Esophagus muscularis mucosa (tissue), 4 donors: ENCODE measurements around the gene STAG2. TPM values are rescaled to one million over a fixed set of nuclear protein-coding genes. Genes with fewer than 3 reads are reported as not detected.

Experiments used
- DNase-seq: peaks from one replicate; pipeline ENCODE4 v3.0.0-alpha.2; 2017; ENCODE audit errors: extremely low spot score
- H3K27ac ChIP-seq, 4 donors: fragments of 200-600 bp; sonication (generic); replicated peaks in 1 of 4; 1 replicate in 3 of 4; 2 replicates in 1 of 4; pipeline ENCODE4 v1.5.1; 2016 to 2019; ENCODE audit warnings: mild to moderate bottlenecking in 1 of 4
- H3K27me3 ChIP-seq, 4 donors: fragments of 200-600 bp; sonication (generic); one replicate each; pipeline versions ENCODE4 v1.5.1 to v1.6.0; 2016 to 2019
- H3K36me3 ChIP-seq, 4 donors: fragments of 200-600 bp; sonication (generic); one replicate each; pipeline ENCODE4 v1.5.1; 2016 to 2019
- H3K4me1 ChIP-seq, 4 donors: fragments of 200-600 bp; sonication (generic); one replicate each; pipeline ENCODE4 v1.5.1; 2016 to 2019
- H3K4me3 ChIP-seq, 4 donors: fragments of 200-600 bp; sonication (generic); 1 replicate in 2 of 4; 2 replicates in 2 of 4; pipeline ENCODE4 v1.5.1; 2016 to 2019; ENCODE audit warnings: mild to moderate bottlenecking in 4 of 4, moderate library complexity in 1 of 4
- H3K9me3 ChIP-seq, 4 donors: fragments of 200-600 bp; sonication (generic); 1 replicate in 3 of 4; 2 replicates in 1 of 4; pipeline ENCODE4 v1.5.1; 2016 to 2019
- CTCF ChIP-seq, 3 experiments: fragments of 200-600 bp in 2 of 3; fragments of 450-650 bp in 1 of 3; sonication (generic) in 2 of 3; IDR thresholded peaks; one replicate each; pipeline ENCODE4 v1.5.1; 2017 to 2019; ENCODE audit warnings: antibody characterized with exemption in 3 of 3, mild to moderate bottlenecking in 2 of 3, moderate library complexity in 1 of 3
- EP300 ChIP-seq: sonication (generic); formaldehyde crosslinking; IDR thresholded peaks from one replicate; pipeline ENCODE4 v1.6.1; 2017; ENCODE audit warnings: antibody characterized with exemption
- POLR2A ChIP-seq: fragments of 450-650 bp; IDR thresholded peaks from one replicate; pipeline ENCODE4 v1.6.1; 2017; ENCODE audit warnings: antibody characterized with exemption, moderate library complexity, mild to moderate bottlenecking, low read depth
- POLR2AphosphoS5 ChIP-seq, 2 donors: sonication (generic); formaldehyde crosslinking; IDR thresholded peaks; one replicate each; pipeline ENCODE4 v1.6.1; 2017; ENCODE audit warnings: antibody characterized with exemption in 2 of 2
- WGBS: methylation state at CpG from one replicate; pipeline ENCODE4 v1.1.5; 2018; 5-methylcytosine and 5-hydroxymethylcytosine counted together
- intact Hi-C: fragments of 100-400 bp; cut with DNase I; formaldehyde crosslinking; loops from one replicate; pipeline ENCODE4 v1.15.1; 2023
- total RNA-seq, 4 donors: library from RNA; depleted of rRNA; stranded (reverse); fragments of >200 nt; gene quantifications; one replicate each; pipeline versions ENCODE4 v1.1.0 to v1.2.1, GENCODE V29; 2016

Gene STAG2
- total RNA-seq, 4 donors from 2014 or later, result 60.6 to 94.3 (median 84.7) TPM

DNA sequence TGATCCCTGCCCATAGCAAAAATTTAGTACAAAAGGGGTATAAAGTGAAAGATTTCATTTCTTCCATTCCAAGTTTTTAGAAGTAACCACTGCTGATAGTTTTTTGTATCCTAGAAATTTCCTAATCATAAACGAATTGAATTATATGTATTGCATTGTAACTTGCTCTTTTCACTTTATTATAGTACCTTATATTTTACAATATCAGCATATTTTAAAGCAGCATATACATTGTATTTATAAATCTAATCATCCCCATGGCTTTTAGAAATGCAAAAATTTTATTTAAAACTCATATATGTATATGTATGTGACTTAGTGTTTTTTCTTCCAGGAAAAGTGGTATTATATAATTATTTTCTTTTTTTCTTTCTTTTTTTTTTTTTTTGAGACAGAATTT is 27.7 kb downstream of the STAG2 start:
- WGBS, result 42% methylated on average over 1 of the region's 1 CpG
- Histone ChIP-seq H3K9me3 (no peaks in the 10 kb centered on the region), H3K27me3 (no peaks in the 10 kb centered on the region), H3K27ac (no peak overlapping the region), H3K4me3 (no peak overlapping the region), H3K4me1 (peaks cover 7 to 42% (median 23%) of the 10 kb centered on the region in 4 donors), H3K36me3 (no peaks in the 10 kb centered on the region)
- no peak for DNase-seq
- TF ChIP-seq POLR2AphosphoS5 (IDR thresholded peaks at IDR 0.05) (no peak), CTCF (IDR thresholded peaks at IDR 0.05) (no peak), EP300 (no peak), POLR2A (no peak)
- intact Hi-C loops, result no loop called here

DNA sequence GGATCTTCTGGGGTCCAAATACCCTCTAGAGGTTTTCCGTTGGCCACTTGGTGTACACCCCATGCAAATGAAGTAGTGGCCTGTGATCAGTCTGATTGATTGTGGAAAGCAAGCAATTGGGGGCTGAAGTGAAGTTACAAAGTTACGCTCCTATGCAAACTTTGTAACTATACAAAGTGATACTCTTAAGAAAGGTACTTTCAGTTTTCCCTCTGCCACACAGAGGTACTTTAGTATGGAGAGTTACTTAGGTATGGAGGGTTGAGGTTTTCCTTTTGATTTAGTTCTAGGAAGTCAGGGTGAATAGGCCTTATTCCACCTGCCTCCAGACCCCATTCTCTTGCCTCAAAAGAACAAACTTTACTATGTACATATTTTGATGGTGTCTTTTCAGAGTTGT is 28.7 kb downstream of the STAG2 start:
- intact Hi-C loops, result no loop called here
- DNase-seq, result no peak
- H3K27ac ChIP-seq, result no peak overlapping the region
- TF ChIP-seq POLR2AphosphoS5 (IDR thresholded peaks at IDR 0.05) (no peak), POLR2A (no peak), CTCF (IDR thresholded peaks at IDR 0.05) (no peak), EP300 (no peak)
- no peaks in the 10 kb centered on the region for H3K36me3 ChIP-seq
- no peak overlapping the region for H3K4me3 ChIP-seq
- H3K27me3 ChIP-seq, result no peaks in the 10 kb centered on the region
- WGBS, result 84% methylated on average over 2 of the region's 2 CpGs
- H3K9me3 ChIP-seq, result no peaks in the 10 kb centered on the region
- peaks cover 7 to 44% (median 27%) of the 10 kb centered on the region in 4 donors for H3K4me1 ChIP-seq

GRCh38 chrX:123990602-123991001 is 29.1 kb downstream of the STAG2 start:
- peaks cover 7 to 47% (median 23%) of the 10 kb centered on the region in 4 donors for H3K4me1 ChIP-seq
- intact Hi-C loops, result no loop called here
- no peaks in the 10 kb centered on the region for H3K27me3 ChIP-seq
- no peak for DNase-seq
- H3K36me3 ChIP-seq, result no peaks in the 10 kb centered on the region
- TF ChIP-seq EP300, result no peak
- TF ChIP-seq POLR2AphosphoS5 (IDR thresholded peaks at IDR 0.05), result no peak
- TF ChIP-seq POLR2A, result no peak
- H3K4me3 ChIP-seq, result no peak overlapping the region
- no peak overlapping the region for H3K27ac ChIP-seq
- WGBS, result 57% methylated on average over 3 of the region's 3 CpGs
- no peaks in the 10 kb centered on the region for H3K9me3 ChIP-seq

DNA sequence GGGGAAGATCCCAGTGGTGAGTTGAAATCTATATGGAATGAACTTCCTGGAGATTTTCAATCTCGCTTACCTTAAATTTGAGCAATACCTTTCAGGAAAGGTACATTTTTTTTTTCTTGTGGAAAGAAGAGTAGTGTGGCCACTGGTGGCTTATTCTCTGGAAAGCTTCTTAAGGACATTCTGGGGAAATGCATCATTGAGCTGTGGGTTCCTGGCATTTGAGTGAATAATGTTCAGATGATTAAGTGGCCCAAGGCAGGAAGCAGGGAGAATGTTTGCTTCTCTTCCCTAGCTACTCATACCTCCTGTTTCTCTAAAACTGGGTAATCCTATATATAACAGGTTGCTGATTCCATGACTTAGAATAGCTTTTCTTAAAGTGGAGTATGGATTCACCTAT is 31.8 kb downstream of the STAG2 start:
- WGBS, result 79% methylated on average over 1 of the region's 1 CpG
- H3K4me1 ChIP-seq, result peaks cover 7 to 48% (median 21%) of the 10 kb centered on the region in 4 donors
- H3K9me3 ChIP-seq, result no peaks in the 10 kb centered on the region
- no peak overlapping the region for H3K27ac ChIP-seq
- DNase-seq, result no peak
- TF ChIP-seq POLR2AphosphoS5 (IDR thresholded peaks at IDR 0.05) (no peak), CTCF (IDR thresholded peaks at IDR 0.05) (no peak), EP300 (no peak), POLR2A (no peak)
- no peaks in the 10 kb centered on the region for H3K36me3 ChIP-seq
- no peak overlapping the region for H3K4me3 ChIP-seq
- intact Hi-C loops, result no loop called here
- no peaks in the 10 kb centered on the region for H3K27me3 ChIP-seq

GRCh38 chrX:123993904-123994635 is 32.6 kb downstream of the STAG2 start:
- no peak overlapping the region for H3K4me3 ChIP-seq
- no peaks in the 10 kb centered on the region for H3K9me3 ChIP-seq
- no peaks in the 10 kb centered on the region for H3K27me3 ChIP-seq
- WGBS, result 24% methylated on average over 3 of the region's 3 CpGs
- no peaks in the 10 kb centered on the region for H3K36me3 ChIP-seq
- peaks cover 7 to 43% (median 21%) of the 10 kb centered on the region in 4 donors for H3K4me1 ChIP-seq
- TF ChIP-seq CTCF (IDR thresholded peaks at IDR 0.05) (no peak), POLR2A (no peak), POLR2AphosphoS5 (IDR thresholded peaks at IDR 0.05) (no peak), EP300 (no peak)
- no peak for DNase-seq
- intact Hi-C loops, result no loop called here
- no peak overlapping the region for H3K27ac ChIP-seq
